ENCODE data around the gene COL23A1. TPM values are rescaled to one million over a fixed set of nuclear protein-coding genes. Genes with fewer than 3 reads are reported as not detected.

COL23A1 gene
- total RNA-seq, 1 experiment from 2014 or later, result 15.0 TPM

- Mint-ChIP-seq H3K36me3 (peaks cover 86% of the 10 kb centered on the region), H3K4me1 (peaks cover 21% of the 10 kb centered on the region), H3K27me3 (ENCODE audit: low read depth) (no peaks in the 10 kb centered on the region; the same call in 1 of the 2 replicates), H3K9me3 (no peaks in the 10 kb centered on the region), H3K27ac (peak overlapping the region; percentile 26; the same call in 1 of the 2 replicates), H3K4me3 (no peak overlapping the region)
- peak; percentile 9 for DNase-seq (ENCODE audit: low spot score)
- ATAC-seq, result no peak
- CTCF ChIA-PET, result interaction anchor here (1.1 kb wide), 1 partner anchor 15 kb away, joined by 3 read pairs; no protein-coding TSS in a partner anchor
- no peak for TF ChIP-seq CDX4 (CRISPR knock-in tag; IDR thresholded peaks at IDR 0.05; ENCODE audit: borderline replicate concordance)
- no peak for TF ChIP-seq ATF2 (CRISPR knock-in tag; IDR thresholded peaks at IDR 0.05; ENCODE audit: borderline replicate concordance, low read depth)
- TF ChIP-seq ZNF423 (CRISPR knock-in tag; IDR thresholded peaks at IDR 0.05), result no peak
- TF ChIP-seq STAT6 (CRISPR knock-in tag; conservative IDR thresholded peaks at IDR 0.05; ENCODE audit: low read depth), result no peak
- TF ChIP-seq NR1H2 (CRISPR knock-in tag; IDR thresholded peaks at IDR 0.05), result no peak
- TF ChIP-seq ZNF219 (CRISPR knock-in tag; IDR thresholded peaks at IDR 0.05; ENCODE audit: borderline replicate concordance), result no peak
- POLR2A ChIA-PET, result interaction anchor here (0.6 kb wide), 1 partner anchor 25 kb away, joined by 3 read pairs; no protein-coding TSS in a partner anchor
Observed at GRCh38 chr5:178208540-178209227, 381.5 kb downstream of the COL23A1 start.

GRCh38 chr5:178207917-178208280 is 382.3 kb downstream of the COL23A1 start:
- DNase-seq (ENCODE audit: low spot score), result no peak
- ChIA-PET CTCF (interaction anchor here (0.9 to 1.1 kb wide), 2 partner anchors 11 to 30 kb away, joined by 3 to 6 read pairs; no protein-coding TSS in a partner anchor), POLR2A (no interaction called here)
- peak overlapping the region; percentile 59 for H3K27ac Mint-ChIP-seq
- H3K4me3 Mint-ChIP-seq, result no peak overlapping the region
- H3K27me3 Mint-ChIP-seq (ENCODE audit: low read depth), result no peaks in the 10 kb centered on the region; the same call in 1 of the 2 replicates
- TF ChIP-seq PRDM15 (CRISPR knock-in tag; IDR thresholded peaks at IDR 0.05), result no peak
- no peak for TF ChIP-seq AR (CRISPR knock-in tag; IDR thresholded peaks at IDR 0.05)
- no peak for TF ChIP-seq SP1 (CRISPR knock-in tag; conservative IDR thresholded peaks at IDR 0.05)
- TF ChIP-seq ZBTB21 (CRISPR knock-in tag; IDR thresholded peaks at IDR 0.05; ENCODE audit: borderline replicate concordance), result no peak
- TF ChIP-seq ATF3 (CRISPR knock-in tag; conservative IDR thresholded peaks at IDR 0.05), result no peak
- TF ChIP-seq SMAD4 (CRISPR knock-in tag; IDR thresholded peaks at IDR 0.05), result no peak
- TF ChIP-seq PRRX2 (CRISPR knock-in tag; IDR thresholded peaks at IDR 0.05), result no peak
- no peak for TF ChIP-seq NFE2L1 (CRISPR knock-in tag; IDR thresholded peaks at IDR 0.05)
- no peak for TF ChIP-seq FOXP1 (CRISPR knock-in tag; IDR thresholded peaks at IDR 0.05; ENCODE audit: borderline replicate concordance)
- TF ChIP-seq GABPB1 (CRISPR knock-in tag; IDR thresholded peaks at IDR 0.05), result no peak
- no peak for TF ChIP-seq ZNF512 (CRISPR knock-in tag; IDR thresholded peaks at IDR 0.05; ENCODE audit: borderline replicate concordance)
- no peak for TF ChIP-seq MLX (CRISPR knock-in tag; IDR thresholded peaks at IDR 0.05)
- no peak for TF ChIP-seq ZNF219 (CRISPR knock-in tag; IDR thresholded peaks at IDR 0.05; ENCODE audit: borderline replicate concordance)
- TF ChIP-seq ELF4 (CRISPR knock-in tag; IDR thresholded peaks at IDR 0.05; ENCODE audit: low read depth), result no peak
- TF ChIP-seq ZNF423 (CRISPR knock-in tag; IDR thresholded peaks at IDR 0.05), result no peak
- H3K9me3 Mint-ChIP-seq, result no peaks in the 10 kb centered on the region
- H3K4me1 Mint-ChIP-seq, result peaks cover 21% of the 10 kb centered on the region
- peaks cover 79% of the 10 kb centered on the region for H3K36me3 Mint-ChIP-seq
- ATAC-seq, result no peak
